Right lobe of liver (tissue), 6 donors: ENCODE results near the gene TTL. TPM values are rescaled to one million over a fixed set of nuclear protein-coding genes. Genes with fewer than 3 reads are reported as not detected.

ENCODE experiments used
- ATAC-seq, 4 donors: fragments of 200-7000 bp; cut with Tn5 transposase; one replicate each; pipeline ENCODE4 v1.9.1; 2020; ENCODE audit warnings: mild to moderate bottlenecking in 4 of 4, moderate library complexity in 4 of 4
- DNase-seq, 3 donors: peaks; one replicate each; pipeline ENCODE4 v3.0.0-alpha.2; 2020
- H3K27ac ChIP-seq, 3 donors: fragments of 200-600 bp; one replicate each; pipeline ENCODE4 v1.8.0; 2022
- H3K27me3 ChIP-seq, 2 donors: fragments of 200-600 bp; one replicate each; pipeline ENCODE4 v1.8.0; 2022
- H3K36me3 ChIP-seq, 4 donors: fragments of 200-600 bp; sonication (generic) in 1 of 4; one replicate each; pipeline versions ENCODE4 v1.5.1 to v1.8.0; 2017 to 2022; ENCODE audit warnings: control low read depth in 1 of 4
- H3K4me1 ChIP-seq, 4 donors: fragments of 200-600 bp; sonication (generic) in 1 of 4; one replicate each; pipeline versions ENCODE4 v1.5.1 to v1.8.0; 2017 to 2022; ENCODE audit warnings: control low read depth in 1 of 4
- H3K4me3 ChIP-seq, 3 donors: fragments of 200-600 bp; one replicate each; pipeline ENCODE4 v1.8.0; 2022
- H3K9me3 ChIP-seq, 4 donors: fragments of 200-600 bp; sonication (generic) in 1 of 4; one replicate each; pipeline versions ENCODE4 v1.5.1 to v1.8.0; 2017 to 2022; ENCODE audit warnings: control low read depth in 1 of 4
- POLR2A ChIP-seq: fragments of 450-650 bp; IDR thresholded peaks from one replicate; pipeline ENCODE4 v1.6.1; 2017; ENCODE audit warnings: antibody characterized with exemption, mild to moderate bottlenecking
- WGBS: methylation state at CpG from one replicate; pipeline ENCODE4 v1.1.6; 2018; ENCODE audit warnings: low coverage, low lambda C conversion rate; ENCODE audit not compliant: insufficient coverage; ENCODE audit errors: missing lambda C conversion rate; 5-methylcytosine and 5-hydroxymethylcytosine counted together
- intact Hi-C, 2 donors: fragments of 100-400 bp; cut with DNase I; formaldehyde crosslinking; loops; one replicate each; pipeline versions ENCODE4 v1.11.2 to v1.14.1; 2022
- total RNA-seq, 6 experiments: library from RNA; depleted of rRNA in 2 of 6; stranded (reverse); fragments of >200 nt in 2 of 6; fragmentation: NEBNext Ultra II Directional in 3 of 6; extraction: Animal tissue kit (Norgen Biotek cat#: 25700) in 3 of 6; gene quantifications; one replicate each; pipeline versions ENCODE4 v1.1.0 to v1.2.4, GENCODE V29; 2016 to 2023
- TF ChIP-seq, protein P1 (sequence below), 4 donors: fragments of 200-600 bp in 3 of 4; fragments of 450-650 bp in 1 of 4; IDR thresholded peaks; one replicate each; pipeline versions ENCODE4 v1.5.1 to v1.8.0; 2016 to 2022; ENCODE audit warnings: antibody characterized with exemption in 4 of 4, mild to moderate bottlenecking in 2 of 4
- donor health status: DM: no; HTN: yes; CAD: no.
- donor health status: DM: no; HTN: no; CAD: no.
- donor health status: DM: no; HTN: no; CAD: no.
- donor health status: DM: no; HTN: yes; CAD: no.
- donor health status: DM: no; HTN: yes; CAD: no.

The TTL gene
- total RNA-seq, 6 experiments from 2014 or later = 8.1 to 29.6 (median 15.6) TPM

- H3K36me3 ChIP-seq = no peaks in the 10 kb centered on the region
- H3K9me3 ChIP-seq = no peaks in the 10 kb centered on the region
- no peak for ATAC-seq
- TF ChIP-seq, protein P1, sequence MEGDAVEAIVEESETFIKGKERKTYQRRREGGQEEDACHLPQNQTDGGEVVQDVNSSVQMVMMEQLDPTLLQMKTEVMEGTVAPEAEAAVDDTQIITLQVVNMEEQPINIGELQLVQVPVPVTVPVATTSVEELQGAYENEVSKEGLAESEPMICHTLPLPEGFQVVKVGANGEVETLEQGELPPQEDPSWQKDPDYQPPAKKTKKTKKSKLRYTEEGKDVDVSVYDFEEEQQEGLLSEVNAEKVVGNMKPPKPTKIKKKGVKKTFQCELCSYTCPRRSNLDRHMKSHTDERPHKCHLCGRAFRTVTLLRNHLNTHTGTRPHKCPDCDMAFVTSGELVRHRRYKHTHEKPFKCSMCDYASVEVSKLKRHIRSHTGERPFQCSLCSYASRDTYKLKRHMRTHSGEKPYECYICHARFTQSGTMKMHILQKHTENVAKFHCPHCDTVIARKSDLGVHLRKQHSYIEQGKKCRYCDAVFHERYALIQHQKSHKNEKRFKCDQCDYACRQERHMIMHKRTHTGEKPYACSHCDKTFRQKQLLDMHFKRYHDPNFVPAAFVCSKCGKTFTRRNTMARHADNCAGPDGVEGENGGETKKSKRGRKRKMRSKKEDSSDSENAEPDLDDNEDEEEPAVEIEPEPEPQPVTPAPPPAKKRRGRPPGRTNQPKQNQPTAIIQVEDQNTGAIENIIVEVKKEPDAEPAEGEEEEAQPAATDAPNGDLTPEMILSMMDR (IDR thresholded peaks at IDR 0.05) = no peak
- no peak for TF ChIP-seq POLR2A
- no peak for DNase-seq
- intact Hi-C loops = no loop called here
- no peaks in the 10 kb centered on the region for H3K27me3 ChIP-seq
- no peak overlapping the region for H3K27ac ChIP-seq
- H3K4me3 ChIP-seq = no peak overlapping the region
- no peaks in the 10 kb centered on the region for H3K4me1 ChIP-seq
These were observed 27.4 kb upstream of the TTL start for GRCh38 chr2:112454586-112454985.

DNA sequence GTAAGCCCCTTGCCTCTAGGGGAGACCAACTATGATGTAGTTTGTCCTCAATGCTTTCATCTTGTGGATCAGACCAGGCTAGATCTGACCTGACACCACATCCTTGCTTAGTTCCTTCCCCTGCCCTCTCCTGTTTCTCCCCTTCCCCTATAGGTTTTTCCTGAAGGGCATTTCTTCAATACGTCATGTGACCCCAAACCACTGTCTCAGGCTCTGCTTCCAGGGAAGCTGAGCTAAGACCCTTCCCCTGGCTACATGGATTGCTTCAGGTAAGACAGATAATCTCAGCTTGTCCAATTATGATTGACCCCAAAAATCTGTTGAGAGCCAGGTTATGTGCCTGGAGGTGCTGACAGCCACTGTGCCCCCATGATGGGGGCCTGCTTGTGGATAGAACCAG lies 22.6 kb upstream of the TTL start:
- TF ChIP-seq, protein P1 (IDR thresholded peaks at IDR 0.05) = no peak
- TF ChIP-seq POLR2A = no peak
- no peak for ATAC-seq
- Histone ChIP-seq H3K4me3 (no peak overlapping the region), H3K27me3 (no peaks in the 10 kb centered on the region), H3K27ac (no peak overlapping the region), H3K9me3 (no peaks in the 10 kb centered on the region), H3K36me3 (no peaks in the 10 kb centered on the region), H3K4me1 (no peaks in the 10 kb centered on the region)
- no peak for DNase-seq
- intact Hi-C loops = no loop called here
- WGBS = 60% methylated on average over 1 of the region's 1 CpG

DNA sequence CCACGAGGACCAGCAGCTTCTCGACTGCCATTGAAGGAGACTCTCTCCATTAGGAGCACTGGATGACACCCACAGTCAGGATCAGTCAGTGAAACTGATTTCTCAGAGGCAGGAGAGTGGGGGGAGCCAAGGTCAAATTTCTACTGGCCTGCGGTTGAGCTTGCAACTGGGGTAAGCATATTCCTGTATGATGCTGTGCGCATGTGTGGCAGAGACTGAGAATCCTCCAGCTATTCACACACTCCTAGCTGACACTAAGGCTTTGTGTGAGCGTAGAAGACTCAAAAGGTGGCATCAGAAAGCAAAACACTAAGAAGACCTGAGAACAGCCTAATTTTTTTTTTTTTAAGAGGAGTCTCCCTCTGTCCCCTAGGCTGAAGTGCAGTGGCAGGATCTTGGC lies 19.8 kb upstream of the TTL start:
- no peaks in the 10 kb centered on the region for H3K4me1 ChIP-seq
- H3K27me3 ChIP-seq = no peaks in the 10 kb centered on the region
- ATAC-seq = no peak
- intact Hi-C loops = no loop called here
- H3K9me3 ChIP-seq = no peaks in the 10 kb centered on the region
- no peak overlapping the region for H3K27ac ChIP-seq
- no peak overlapping the region for H3K4me3 ChIP-seq
- 77% methylated on average over 5 of the region's 5 CpGs for WGBS
- no peaks in the 10 kb centered on the region for H3K36me3 ChIP-seq
- no peak for TF ChIP-seq POLR2A
- TF ChIP-seq, protein P1 (IDR thresholded peaks at IDR 0.05) = no peak
- no peak for DNase-seq

DNA sequence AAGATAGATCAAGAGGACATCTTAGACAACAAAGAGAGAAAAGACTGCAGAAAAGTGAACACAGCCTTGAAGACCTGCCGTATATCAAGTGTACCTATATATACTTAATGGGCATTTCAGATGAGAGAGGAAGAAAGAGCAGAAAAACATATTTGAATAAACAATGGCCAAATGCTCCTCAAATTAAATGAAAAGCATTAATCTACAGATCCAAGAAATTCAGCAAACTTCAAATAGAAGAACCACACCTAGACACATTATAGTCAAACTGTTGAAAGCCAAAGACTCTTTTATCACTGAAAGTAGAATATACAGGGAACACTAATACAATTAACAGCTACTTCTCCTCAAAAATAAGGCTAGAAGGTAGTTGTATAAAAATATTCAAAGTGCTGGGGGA lies 18.7 kb upstream of the TTL start:
- DNase-seq (no peak), ATAC-seq (no peak)
- Histone ChIP-seq H3K4me1 (no peaks in the 10 kb centered on the region), H3K27me3 (no peaks in the 10 kb centered on the region), H3K36me3 (no peaks in the 10 kb centered on the region), H3K9me3 (no peaks in the 10 kb centered on the region), H3K4me3 (no peak overlapping the region), H3K27ac (no peak overlapping the region)
- no peak for TF ChIP-seq POLR2A
- TF ChIP-seq, protein P1 (IDR thresholded peaks at IDR 0.05) = no peak
- 91% methylated on average over 1 of the region's 1 CpG for WGBS
- intact Hi-C loops = no loop called here

GRCh38 chr2:112465382-112465781 lies 16.6 kb upstream of the TTL start:
- no peak for DNase-seq
- 67% methylated on average over 3 of the region's 3 CpGs for WGBS

More at GRCh38 chr2:112465382-112465781, 16.6 kb upstream of the TTL start:
- no peaks in the 10 kb centered on the region for H3K36me3 ChIP-seq
- H3K27me3 ChIP-seq = no peaks in the 10 kb centered on the region
- H3K9me3 ChIP-seq = no peaks in the 10 kb centered on the region
- no peaks in the 10 kb centered on the region for H3K4me1 ChIP-seq
- intact Hi-C loops = no loop called here
- TF ChIP-seq, protein P1 (IDR thresholded peaks at IDR 0.05) = peak in 2 of 4 donors; percentile 10 to 22
- no peak for TF ChIP-seq POLR2A
- ATAC-seq = peak in 2 of 4 donors; percentile 18 to 26
- H3K27ac ChIP-seq = no peak overlapping the region
- H3K4me3 ChIP-seq = no peak overlapping the region
